GM12878 (cell line): Measurements from ENCODE around the gene TOLLIP. TPM values are rescaled to one million over a fixed set of nuclear protein-coding genes. Genes with fewer than 3 reads are reported as not detected.

ENCODE experiments used
- ATAC-seq: fragments of 200-7000 bp; cut with Tn5 transposase; 3 replicates; pipeline ENCODE4 v1.9.1; 2020; ENCODE audit warnings: mild to moderate bottlenecking, moderate library complexity
- BruUV-seq: library from RNA; stranded (reverse); fragments of 400-500 nt; replicated peaks from 2 replicates; lab custom pipeline; 2021; lab: Mats Ljungman, UMichigan
- CTCF ChIA-PET: fragments of 300-600 bp; sonication (Branson Sonifier 250); formaldehyde crosslinking; extraction: SDS; loops from one replicate; lab custom pipeline; 2021; ENCODE audit warnings: inconsistent platforms; lab: Yijun Ruan, JAX
- POLR2A ChIA-PET: fragments of 350-600 bp; formaldehyde crosslinking; extraction: SDS; loops from one replicate; lab custom pipeline; 2021; ENCODE audit warnings: inconsistent platforms; lab: Charles Lee
- RAD21 ChIA-PET: fragments of 300-600 bp; sonication (Branson Sonifier 250); formaldehyde crosslinking; loops from one replicate; lab custom pipeline; 2023; ENCODE audit warnings: antibody characterized with exemption; ENCODE audit not compliant: unreplicated experiment; lab: Charles Lee
- SMC1A ChIA-PET: fragments of 300-600 bp; sonication (Branson Sonifier 250); formaldehyde crosslinking; loops from one replicate; lab custom pipeline; 2023; ENCODE audit not compliant: unreplicated experiment, uncharacterized antibody; lab: Charles Lee
- DNase-seq: peaks from one replicate; pipeline ENCODE4 v3.0.0-alpha.2; 2011; ENCODE audit warnings: low read depth, low spot score
- FAIRE-seq: peaks from 3 replicates; lab custom pipeline; 2011; peaks lifted over from hg19 to GRCh38; lab: Jason Lieb, UNC
- H2AFZ ChIP-seq: 2 replicates; pipeline ENCODE4 v1.6.0; 2011; ENCODE audit warnings: low read depth, low read length, control low read depth; ENCODE audit not compliant: control insufficient read depth
- H3K27ac ChIP-seq: 2 replicates; pipeline ENCODE4 v1.5.1; 2011; ENCODE audit warnings: control low read depth; ENCODE audit not compliant: control insufficient read depth, insufficient read depth
- H3K27me3 ChIP-seq, 2 experiments: replicated peaks in 1 of 2; 2 replicates each; pipeline versions ENCODE4 v1.6.0 to v1.6.1; 2011; ENCODE audit warnings: low read length in 1 of 2; ENCODE audit not compliant: control insufficient read depth in 2 of 2, insufficient read depth in 2 of 2
- H3K36me3 ChIP-seq, 2 experiments: 2 replicates each; pipeline ENCODE4 v1.5.1; 2011; ENCODE audit warnings: low read length in 1 of 2; ENCODE audit not compliant: control insufficient read depth in 2 of 2, insufficient read depth in 2 of 2
- H3K4me1 ChIP-seq: 2 replicates; pipeline ENCODE4 v1.6.1; 2011; ENCODE audit warnings: mild to moderate bottlenecking, low read length, moderate library complexity, mixed read lengths; ENCODE audit not compliant: control insufficient read depth, insufficient read depth
- H3K4me2 ChIP-seq: 2 replicates; pipeline ENCODE4 v1.6.0; 2011; ENCODE audit warnings: control low read depth; ENCODE audit not compliant: control insufficient read depth, insufficient read depth
- H3K4me3 ChIP-seq: fragments of 200-600 bp; sonication (generic); 2 replicates; pipeline ENCODE4 v1.5.1; 2016
- H3K79me2 ChIP-seq: 2 replicates; pipeline ENCODE4 v1.6.0; 2011; ENCODE audit warnings: low read length; ENCODE audit not compliant: control insufficient read depth, insufficient read depth
- H3K9ac ChIP-seq: 2 replicates; pipeline ENCODE4 v1.8.0; 2011; ENCODE audit warnings: low read length, control low read depth, mixed read lengths; ENCODE audit not compliant: control insufficient read depth, insufficient read depth
- H3K9me3 ChIP-seq: replicated peaks from 3 replicates; pipeline ENCODE4 v1.5.1; 2011; ENCODE audit warnings: mild to moderate bottlenecking, low read length; ENCODE audit not compliant: control insufficient read depth, insufficient read depth
- H4K20me1 ChIP-seq: 2 replicates; pipeline ENCODE4 v1.6.0; 2011; ENCODE audit not compliant: control insufficient read depth, insufficient read depth
- BHLHE40 ChIP-seq, 2 experiments: fragments of 450-650 bp in 1 of 2; IDR thresholded peaks; 2 replicates each; pipeline ENCODE4 v1.6.1; 2011 to 2017; ENCODE audit warnings: low read depth in 2 of 2, borderline replicate concordance in 1 of 2, improper control_type of control experiment in 1 of 2, low read length in 1 of 2, mild to moderate bottlenecking in 1 of 2
- BRCA1 ChIP-seq: IDR thresholded peaks from 2 replicates; pipeline ENCODE4 v1.6.1; 2011; ENCODE audit warnings: low read depth, low read length, improper control_type of control experiment
- CHD4 ChIP-seq: fragments of 200-600 bp; sonication (generic); IDR thresholded peaks from 2 replicates; pipeline ENCODE4 v1.6.1; 2016; ENCODE audit warnings: mild to moderate bottlenecking
- EED ChIP-seq: sonication (generic); IDR thresholded peaks from 2 replicates; pipeline ENCODE4 v1.6.1; 2016; ENCODE audit warnings: antibody characterized with exemption, low read depth
- ESRRA ChIP-seq: IDR thresholded peaks from 2 replicates; pipeline ENCODE4 v1.6.1; 2012; ENCODE audit warnings: mild to moderate bottlenecking, low read length, improper control_type of control experiment
- GABPA ChIP-seq: IDR thresholded peaks from 2 replicates; pipeline ENCODE4 v1.6.1; 2014; ENCODE audit warnings: antibody characterized with exemption, low read depth, mild to moderate bottlenecking, inconsistent platforms
- IKZF1 ChIP-seq: fragments of 450-650 bp; conservative IDR thresholded peaks from 2 replicates; pipeline ENCODE4 v1.6.1; 2017; ENCODE audit warnings: antibody characterized with exemption, mild to moderate bottlenecking
- KDM1A ChIP-seq: fragments of 200-600 bp; sonication (generic); IDR thresholded peaks from 2 replicates; pipeline ENCODE4 v1.6.1; 2016; ENCODE audit warnings: borderline replicate concordance
- MAX ChIP-seq: IDR thresholded peaks from 2 replicates; pipeline ENCODE4 v1.6.1; 2012; ENCODE audit warnings: low read depth, low read length, improper control_type of control experiment
- MXI1 ChIP-seq: fragments of 150-350 bp; IDR thresholded peaks from 2 replicates; pipeline ENCODE4 v1.6.1; 2011; ENCODE audit warnings: low read depth, mild to moderate bottlenecking, inconsistent platforms, low read length, improper control_type of control experiment
- NFYB ChIP-seq: IDR thresholded peaks from 2 replicates; pipeline ENCODE4 v1.6.1; 2011; ENCODE audit warnings: low read depth, mild to moderate bottlenecking, low read length, improper control_type of control experiment, moderate library complexity; ENCODE audit not compliant: insufficient read depth
- NRF1 ChIP-seq: conservative IDR thresholded peaks from 2 replicates; pipeline ENCODE4 v1.6.1; 2011; ENCODE audit warnings: mild to moderate bottlenecking, low read depth, low read length, improper control_type of control experiment
- POLR2AphosphoS5 ChIP-seq: IDR thresholded peaks from 2 replicates; pipeline ENCODE4 v1.6.1; 2011; ENCODE audit warnings: mild to moderate bottlenecking, low read length, inconsistent platforms
- RCOR1 ChIP-seq: conservative IDR thresholded peaks from 2 replicates; pipeline ENCODE4 v1.6.1; 2012; ENCODE audit warnings: low read depth, low read length, improper control_type of control experiment
- SIN3A ChIP-seq: IDR thresholded peaks from 2 replicates; pipeline ENCODE4 v1.6.1; 2012; ENCODE audit warnings: low read depth, low read length, improper control_type of control experiment
- SMAD5 ChIP-seq: IDR thresholded peaks from 2 replicates; pipeline ENCODE4 v1.6.1; 2016; ENCODE audit warnings: antibody characterized with exemption, low read depth
- SRF ChIP-seq, 2 experiments: IDR thresholded peaks; 2 replicates each; pipeline ENCODE4 v1.6.1; 2011; ENCODE audit warnings: low read depth in 2 of 2, low read length in 2 of 2, mild to moderate bottlenecking in 1 of 2, moderate library complexity in 1 of 2
- ZBTB33 ChIP-seq: fragments of 450-650 bp; IDR thresholded peaks from 2 replicates; pipeline ENCODE4 v1.6.1; 2017; ENCODE audit warnings: mild to moderate bottlenecking
- ZNF687 ChIP-seq: fragments of 450-650 bp; IDR thresholded peaks from 2 replicates; pipeline ENCODE4 v1.6.1; 2017; ENCODE audit warnings: mild to moderate bottlenecking, moderate library complexity
- WGBS: methylation state at CpG from one replicate; pipeline ENCODE4 v1.1.6; 2016; ENCODE audit warnings: low lambda C conversion rate; ENCODE audit not compliant: insufficient replicate concordance, insufficient coverage; ENCODE audit errors: missing lambda C conversion rate; 5-methylcytosine and 5-hydroxymethylcytosine counted together
- in situ Hi-C: fragments of 300-500 bp; cut with MboI; formaldehyde crosslinking; loops from 9 replicates; pipeline ENCODE4 v1.14.3; 2018; ENCODE audit warnings: mixed read lengths
- intact Hi-C: fragments of 100-400 bp; cut with micrococcal nuclease; formaldehyde crosslinking; loops from one replicate; pipeline ENCODE4 v1.14.2; 2022; ENCODE audit not compliant: unreplicated experiment
- polyA plus RNA-seq, 11 experiments: library from polyadenylated mRNA; depleted of rRNA in 4 of 11; unstranded in 6 of 11; stranded (reverse) in 5 of 11; fragments of >200 nt; fragmentation: Nextera tagmentation in 4 of 11; fragmentation: Illumina TruSeq in 1 of 11; extraction: Ambion mirVana in 4 of 11; extraction: Trizol in 1 of 11; gene quantifications; 1 replicate in 1 of 11; 2 replicates in 10 of 11; pipeline versions ENCODE4 v1.2.1 to v1.2.3, GENCODE V29; 2011 to 2016; ENCODE audit warnings: inconsistent platforms in 2 of 11, missing spikeins in 2 of 11, low read depth in 1 of 11
- total RNA-seq, 4 experiments: library from RNA; depleted of rRNA in 3 of 4; stranded (reverse); fragments of >200 nt in 3 of 4; fragmentation: Illumina TruSeq in 1 of 4; extraction: Trizol in 1 of 4; gene quantifications; 2 replicates each; pipeline versions ENCODE4 v1.2.1 to v1.2.3, GENCODE V29; 2013 to 2021

The TOLLIP gene
- total and polyA plus RNA-seq, 10 of the 15 experiments (the other 5 are each of a cell fraction or from before 2014, with no cell fraction given): 0.47 to 39.5 (median 21.6) TPM

- 84% methylated on average over 15 of the region's 15 CpGs for WGBS
- Histone ChIP-seq H3K27ac (no peak overlapping the region), H2AFZ (no peak overlapping the region), H3K4me1 (peaks cover 8% of the 10 kb centered on the region), H4K20me1 (no peaks in the 10 kb centered on the region), H3K4me2 (no peak overlapping the region), H3K4me3 (no peak overlapping the region), H3K9me3 (no peaks in the 10 kb centered on the region; the same call in 2 of the 3 replicates), H3K9ac (no peak overlapping the region), H3K36me3 (no peaks in the 10 kb centered on the region), H3K27me3 (no peaks in the 10 kb centered on the region), H3K79me2 (no peaks in the 10 kb centered on the region)
- ATAC-seq (no peak), DNase-seq (no peak), FAIRE-seq (no peak)
- ChIA-PET SMC1A (no interaction called here), RAD21 (no interaction called here), CTCF (no interaction called here), POLR2A (no interaction called here)
- intact Hi-C loops: no loop called here
- BruUV-seq: no TSS peak
- in situ Hi-C loops: no loop called here
- TF ChIP-seq ZNF687: no peak
- TF ChIP-seq CHD4: no peak
- no peak for TF ChIP-seq POLR2AphosphoS5
- no peak for TF ChIP-seq SIN3A
- TF ChIP-seq ZBTB33: no peak
- no peak for TF ChIP-seq IKZF1
- no peak for TF ChIP-seq NRF1
- TF ChIP-seq RCOR1: no peak
- TF ChIP-seq BHLHE40 (IDR thresholded peaks at IDR 0.05; ENCODE audit: borderline replicate concordance in 1 of 2, low read depth in 2 of 2, low read length in 1 of 2): no peak
- no peak for TF ChIP-seq SRF (IDR thresholded peaks at IDR 0.05; ENCODE audit: low read depth in 2 of 2, low read length in 2 of 2)
- no peak for TF ChIP-seq ESRRA
- no peak for TF ChIP-seq NFYB
- TF ChIP-seq GABPA: no peak
- no peak for TF ChIP-seq EED
- no peak for TF ChIP-seq KDM1A
- TF ChIP-seq SMAD5: no peak
- TF ChIP-seq BRCA1: no peak
- no peak for TF ChIP-seq MXI1
- TF ChIP-seq MAX: no peak
Measured at GRCh38 chr11:1339066-1339675, 29.7 kb upstream of the TOLLIP start.
